GM23248 (cell line): Measurements from ENCODE around the gene ADORA1. TPM values are rescaled to one million over a fixed set of nuclear protein-coding genes. Genes with fewer than 3 reads are reported as not detected.

ENCODE experiments used
- DNase-seq: peaks from one replicate; pipeline ENCODE4 v3.0.0-alpha.2; 2015
- H2AFZ ChIP-seq: fragments of 200-600 bp; sonication (generic); 2 replicates; pipeline ENCODE4 v1.6.1; 2016; ENCODE audit warnings: antibody characterized with exemption
- H3F3A ChIP-seq: fragments of 200-600 bp; sonication (generic); 2 replicates; pipeline ENCODE4 v1.6.1; 2016; ENCODE audit warnings: mild to moderate bottlenecking, antibody characterized with exemption, mixed run types; ENCODE audit not compliant: insufficient read depth
- H3K27ac ChIP-seq: fragments of 200-600 bp; sonication (generic); 2 replicates; pipeline ENCODE4 v1.5.1; 2016; ENCODE audit warnings: mild to moderate bottlenecking
- H3K27me3 ChIP-seq: fragments of 200-600 bp; sonication (generic); replicated peaks from 2 replicates; pipeline ENCODE4 v1.6.1; 2016; ENCODE audit warnings: mild to moderate bottlenecking; ENCODE audit not compliant: insufficient read depth
- H3K36me3 ChIP-seq: fragments of 200-600 bp; sonication (generic); 2 replicates; pipeline ENCODE4 v1.6.1; 2016; ENCODE audit warnings: low read depth, mild to moderate bottlenecking
- H3K4me1 ChIP-seq: fragments of 200-600 bp; sonication (generic); 2 replicates; pipeline ENCODE4 v1.6.1; 2016; ENCODE audit warnings: mild to moderate bottlenecking; ENCODE audit not compliant: insufficient read depth
- H3K4me2 ChIP-seq: fragments of 200-600 bp; sonication (generic); one replicate; pipeline ENCODE4 v1.6.1; 2016; ENCODE audit warnings: mild to moderate bottlenecking; ENCODE audit not compliant: unreplicated experiment
- H3K4me3 ChIP-seq: fragments of 200-600 bp; sonication (generic); 2 replicates; pipeline ENCODE4 v1.5.1; 2016; ENCODE audit warnings: mild to moderate bottlenecking
- H3K79me2 ChIP-seq: fragments of 200-600 bp; sonication (generic); 2 replicates; pipeline ENCODE4 v1.6.1; 2016; ENCODE audit warnings: mild to moderate bottlenecking; ENCODE audit not compliant: insufficient read depth
- H3K9ac ChIP-seq: fragments of 200-600 bp; sonication (generic); 2 replicates; pipeline ENCODE4 v1.6.1; 2016; ENCODE audit warnings: mild to moderate bottlenecking
- H3K9me2 ChIP-seq: fragments of 200-600 bp; sonication (generic); 2 replicates; pipeline ENCODE4 v1.6.1; 2016; ENCODE audit warnings: mixed run types, mild to moderate bottlenecking, moderate library complexity; ENCODE audit not compliant: insufficient read depth
- H3K9me3 ChIP-seq: fragments of 200-600 bp; sonication (generic); one replicate; pipeline ENCODE4 v1.6.1; 2017; ENCODE audit warnings: low read depth
- H4K20me1 ChIP-seq: fragments of 200-600 bp; sonication (generic); 2 replicates; pipeline ENCODE4 v1.6.0; 2016; ENCODE audit not compliant: insufficient read depth
- EZH2 ChIP-seq: fragments of 200-600 bp; sonication (generic); IDR thresholded peaks from 2 replicates; pipeline ENCODE4 v1.6.1; 2018; ENCODE audit warnings: antibody characterized with exemption, mild to moderate bottlenecking; ENCODE audit not compliant: insufficient read depth, poor library complexity, severe bottlenecking
- EZH2phosphoT487 ChIP-seq: fragments of 200-600 bp; sonication (generic); IDR thresholded peaks from 2 replicates; pipeline ENCODE4 v1.6.1; 2018; ENCODE audit warnings: antibody characterized with exemption, moderate library complexity, mild to moderate bottlenecking, low read depth; ENCODE audit not compliant: insufficient read depth
- whole genome bisulfite sequencing, 2 experiments: methylation state at CpG; one replicate each; pipeline ENCODE4 v1.1.6; 2015 to 2017; ENCODE audit warnings: low lambda C conversion rate in 2 of 2, low coverage in 1 of 2; ENCODE audit errors: missing lambda C conversion rate in 2 of 2; 5-methylcytosine and 5-hydroxymethylcytosine counted together
- in situ Hi-C: fragments of 300-500 bp; cut with MboI; formaldehyde crosslinking; loops from 2 replicates; pipeline ENCODE4 v1.15.0; 2020
- polyA plus RNA-seq: library from polyadenylated mRNA; unstranded; fragments of >200 nt; fragmentation: Nextera tagmentation; extraction: Ambion mirVana; gene quantifications from 2 replicates; pipeline ENCODE4 v1.2.1, GENCODE V29; 2016
- total RNA-seq: library from RNA; depleted of rRNA; stranded (reverse); fragments of >200 nt; shearing (Covaris generic); gene quantifications from 2 replicates; pipeline ENCODE4 v1.2.3, GENCODE V29; 2014

ADORA1 gene
- total and polyA plus RNA-seq, 2 experiments from 2014 or later, result 2.2 to 5.8 TPM

GRCh38 chr1:203117611-203118575 lies 9.6 kb upstream of the ADORA1 start:
- DNase-seq, result peak; percentile 85
- Histone ChIP-seq H3F3A (no peaks in the 10 kb centered on the region), H4K20me1 (no peaks in the 10 kb centered on the region), H3K4me1 (no peaks in the 10 kb centered on the region), H3K4me2 (peak overlapping the region; percentile 59), H3K9ac (no peak overlapping the region), H3K9me3 (no peaks in the 10 kb centered on the region), H3K36me3 (no peaks in the 10 kb centered on the region), H3K79me2 (no peaks in the 10 kb centered on the region), H3K27ac (no peak overlapping the region), H2AFZ (peak overlapping the region; percentile 60; the same call in 1 of the 2 replicates), H3K9me2 (no peaks in the 10 kb centered on the region), H3K27me3 (peaks cover 42% of the 10 kb centered on the region), H3K4me3 (no peak overlapping the region)
- WGBS, 2 experiments, result 9 to 10% methylated on average over 33 to 35 of the region's 35 CpGs
- TF ChIP-seq EZH2 (no peak), EZH2phosphoT487 (no peak)
- in situ Hi-C loops, result loop anchor here (10.0 kb wide), 1 partner anchor 97 kb away; no protein-coding TSS in a partner anchor

GRCh38 chr1:203120325-203121153 lies 7.0 kb upstream of the ADORA1 start:
- peaks cover 35% of the 10 kb centered on the region; the same call in 1 of the 2 replicates for H3K27me3 ChIP-seq
- TF ChIP-seq EZH2phosphoT487, result no peak
- no peak for TF ChIP-seq EZH2

GRCh38 chr1:203121186-203122015 lies 6.1 kb upstream of the ADORA1 start:
- 62 to 63% methylated on average over 11 of the region's 11 CpGs for WGBS, 2 experiments
- TF ChIP-seq EZH2 (no peak), EZH2phosphoT487 (no peak)
- peaks cover under 1% of the 10 kb centered on the region; the same call in 1 of the 2 replicates for H3F3A ChIP-seq
- no peak overlapping the region for H3K27ac ChIP-seq
- no peaks in the 10 kb centered on the region for H4K20me1 ChIP-seq
- peaks cover 31% of the 10 kb centered on the region; the same call in 1 of the 2 replicates for H3K27me3 ChIP-seq
- H3K9ac ChIP-seq, result no peak overlapping the region
- no peaks in the 10 kb centered on the region for H3K9me3 ChIP-seq
- no peaks in the 10 kb centered on the region for H3K9me2 ChIP-seq
- DNase-seq, result no peak
- H3K36me3 ChIP-seq, result no peaks in the 10 kb centered on the region
- H3K4me3 ChIP-seq, result no peak overlapping the region
- no peak overlapping the region for H3K4me2 ChIP-seq
- in situ Hi-C loops, result no loop called here
- no peaks in the 10 kb centered on the region for H3K79me2 ChIP-seq
- no peak overlapping the region for H2AFZ ChIP-seq
- peaks cover under 1% of the 10 kb centered on the region; the same call in 1 of the 2 replicates for H3K4me1 ChIP-seq

More at GRCh38 chr1:203120325-203121153, 7.0 kb upstream of the ADORA1 start:
- Histone ChIP-seq H3K79me2 (no peaks in the 10 kb centered on the region), H3K27ac (no peak overlapping the region), H3K9me2 (no peaks in the 10 kb centered on the region), H4K20me1 (no peaks in the 10 kb centered on the region), H3K4me1 (no peaks in the 10 kb centered on the region; the same call in 1 of the 2 replicates), H3K9ac (no peak overlapping the region), H3K36me3 (no peaks in the 10 kb centered on the region), H3K9me3 (no peaks in the 10 kb centered on the region), H3F3A (no peaks in the 10 kb centered on the region), H2AFZ (no peak overlapping the region), H3K4me2 (no peak overlapping the region), H3K4me3 (no peak overlapping the region)
- DNase-seq, result no peak
- in situ Hi-C loops, result no loop called here
- 47 to 56% methylated on average over 7 of the region's 7 CpGs for WGBS, 2 experiments
